NCI-H2029 (cell line): ENCODE results near the gene CHRNB1.
A peak's percentile ranks its signal among the peaks of the same experiment; 100 is the strongest.

Experiments
- DNase-seq: peaks from one replicate; lab custom pipeline; 2025; lab: John Stamatoyannopoulos, UW

The CHRNB1 gene

DNA sequence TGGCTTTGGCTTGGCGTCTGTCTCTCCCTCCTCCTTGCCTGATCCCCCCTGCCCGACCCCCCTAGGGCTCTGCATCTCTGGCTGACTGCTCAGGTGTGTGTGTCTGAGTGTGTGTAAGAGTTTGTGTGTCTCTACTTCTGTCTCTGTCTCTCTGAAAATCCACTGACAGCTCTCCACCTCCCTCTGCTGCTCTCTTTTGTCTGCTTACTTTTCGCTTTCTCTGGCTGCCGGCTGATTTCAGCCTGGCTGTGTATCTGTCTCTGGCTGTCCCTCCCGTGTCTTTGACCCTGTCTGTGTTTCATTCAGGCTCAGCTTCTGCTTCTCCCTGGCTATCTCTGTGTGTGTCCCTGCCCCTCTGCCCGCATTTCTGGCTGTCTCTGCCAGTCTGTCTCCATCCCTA, 28.5 kb upstream of the CHRNB1 start:
- no peak for DNase-seq

DNA sequence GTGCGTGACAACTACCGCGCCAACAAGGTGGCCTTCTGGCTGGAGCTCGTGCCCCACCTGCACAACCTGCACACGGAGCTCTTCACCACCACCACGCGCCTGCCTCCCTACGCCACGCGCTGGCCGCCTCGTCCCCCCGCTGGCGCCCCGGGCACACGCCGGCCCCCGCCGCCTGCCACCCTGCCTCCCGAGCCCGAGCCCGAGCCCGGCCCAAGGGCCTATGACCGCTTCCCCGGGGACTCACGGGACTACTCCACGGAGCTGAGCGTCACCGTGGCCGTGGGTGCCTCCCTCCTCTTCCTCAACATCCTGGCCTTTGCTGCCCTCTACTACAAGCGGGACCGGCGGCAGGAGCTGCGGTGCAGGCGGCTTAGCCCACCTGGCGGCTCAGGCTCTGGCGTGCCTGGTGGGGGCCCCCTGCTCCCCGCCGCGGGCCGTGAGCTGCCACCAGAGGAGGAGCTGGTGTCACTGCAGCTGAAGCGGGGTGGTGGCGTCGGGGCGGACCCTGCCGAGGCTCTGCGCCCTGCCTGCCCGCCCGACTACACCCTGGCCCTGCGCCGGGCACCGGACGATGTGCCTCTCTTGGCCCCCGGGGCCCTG, 27.7 kb upstream of the CHRNB1 start:
- DNase-seq = no peak

DNA sequence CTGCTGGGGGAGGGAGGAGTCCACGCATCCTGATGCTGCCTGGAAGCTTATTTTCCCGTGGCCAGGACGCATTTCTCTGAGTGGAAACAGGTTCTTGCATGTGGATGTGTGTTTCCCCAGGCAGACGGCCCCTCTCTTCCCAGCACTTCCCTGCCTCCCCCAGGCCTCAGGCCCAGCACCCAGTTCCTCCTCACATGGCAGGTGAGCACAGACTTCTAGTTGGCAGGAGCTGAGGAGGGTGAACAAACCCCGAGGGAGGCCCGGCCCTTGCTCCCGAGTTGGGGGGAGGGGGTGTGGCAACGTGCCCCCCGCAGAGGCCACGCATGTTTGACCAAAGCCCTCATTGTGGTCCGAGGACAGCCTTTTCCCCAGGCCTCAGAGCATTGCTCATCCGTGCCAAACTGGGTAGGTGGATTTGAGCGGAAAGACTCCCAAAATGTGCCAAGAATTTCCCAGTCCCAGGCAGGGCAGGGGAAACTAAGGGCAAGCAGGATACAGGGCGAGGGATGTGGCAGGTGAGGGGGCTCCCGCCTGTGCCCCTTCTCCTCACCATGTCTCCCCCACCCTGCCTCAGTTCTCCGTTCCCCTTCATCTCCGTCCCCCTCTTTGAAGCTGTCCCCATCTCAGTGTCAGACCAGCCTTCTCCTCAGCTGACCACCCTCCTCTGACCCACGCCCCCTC, 26.2 kb upstream of the CHRNB1 start:
- no peak for DNase-seq

DNA sequence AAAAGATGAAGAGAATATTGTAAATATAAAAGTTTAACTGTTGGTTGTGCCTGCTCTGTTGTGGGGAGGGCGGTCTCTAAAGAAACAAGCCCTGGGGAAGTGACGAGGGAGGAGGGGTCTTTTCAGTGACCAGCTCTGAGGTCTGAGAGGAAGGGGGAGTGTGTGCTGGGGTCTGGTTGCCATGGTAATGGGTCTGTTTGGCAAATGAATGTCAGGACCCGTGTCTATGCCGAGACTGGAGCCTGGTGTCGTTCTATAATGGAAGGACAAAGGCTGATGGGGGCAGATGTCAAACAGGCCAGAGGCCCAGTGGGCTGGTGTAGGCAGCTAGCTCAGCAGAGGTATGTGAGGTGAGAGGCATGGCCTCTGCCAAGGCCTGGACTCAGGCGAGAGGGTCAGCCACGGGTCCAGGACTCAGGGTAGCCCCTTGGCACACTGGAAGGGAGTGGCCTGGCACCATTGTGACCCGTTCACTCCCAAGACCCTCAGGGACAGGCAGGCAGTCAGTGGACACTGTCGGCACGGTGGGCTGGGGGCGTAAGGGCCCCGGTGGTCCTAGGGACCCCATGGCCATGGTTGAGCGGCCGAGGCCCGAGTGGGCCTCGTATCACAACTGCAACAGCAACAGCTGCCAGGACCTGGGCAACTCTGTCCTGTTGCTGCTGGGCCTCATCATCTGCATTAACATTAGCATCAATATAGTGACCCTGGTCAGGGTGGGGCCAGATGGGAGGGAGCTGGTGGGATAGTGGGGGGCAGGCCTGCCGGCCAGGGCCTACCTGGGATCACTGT, 24.8 kb upstream of the CHRNB1 start, which contains the start of gene SPEM1:
SPEM1 (plus strand) TSS at position 506 of the 792 bp plus-strand sequence; CDS start at position 567, 61 bp downstream.
- no peak for DNase-seq

DNA sequence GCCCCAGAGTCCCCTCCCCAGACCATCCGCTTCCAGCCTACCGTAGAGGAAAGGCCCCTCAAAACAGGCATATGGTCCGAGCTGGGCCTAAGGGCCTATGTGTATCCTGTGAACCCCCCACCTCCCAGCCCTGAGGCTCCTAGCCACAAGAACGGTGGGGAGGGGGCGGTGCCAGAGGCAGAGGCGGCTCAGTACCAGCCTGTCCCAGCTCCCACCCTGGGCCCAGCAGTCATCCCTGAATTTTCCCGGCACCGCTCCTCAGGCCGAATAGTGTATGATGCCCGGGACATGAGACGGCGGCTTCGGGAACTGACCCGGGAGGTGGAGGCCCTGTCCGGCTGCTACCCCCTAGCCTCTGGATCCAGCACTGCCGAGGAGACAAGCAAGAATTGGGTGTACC, 23.7 kb upstream of the CHRNB1 start:
- no peak for DNase-seq

DNA sequence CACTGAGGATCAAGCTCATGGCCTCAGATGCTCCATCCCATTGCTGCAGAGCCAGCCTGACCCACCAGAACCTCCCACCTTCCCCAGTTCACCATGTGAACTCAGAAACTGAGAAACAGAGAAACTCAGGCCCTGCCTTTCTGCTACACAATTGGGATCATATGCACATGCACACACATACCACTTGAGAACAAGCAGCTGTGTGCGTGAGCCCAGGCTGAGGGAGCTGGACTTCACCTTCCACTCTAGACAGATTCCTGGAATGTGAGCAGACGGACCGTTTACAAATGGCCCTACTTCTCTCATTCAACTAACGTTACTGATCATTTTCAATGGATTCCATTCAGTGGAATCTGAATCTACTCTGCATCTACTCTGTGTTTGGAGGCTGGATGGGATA, 21.2 kb upstream of the CHRNB1 start:
- no peak for DNase-seq

DNA sequence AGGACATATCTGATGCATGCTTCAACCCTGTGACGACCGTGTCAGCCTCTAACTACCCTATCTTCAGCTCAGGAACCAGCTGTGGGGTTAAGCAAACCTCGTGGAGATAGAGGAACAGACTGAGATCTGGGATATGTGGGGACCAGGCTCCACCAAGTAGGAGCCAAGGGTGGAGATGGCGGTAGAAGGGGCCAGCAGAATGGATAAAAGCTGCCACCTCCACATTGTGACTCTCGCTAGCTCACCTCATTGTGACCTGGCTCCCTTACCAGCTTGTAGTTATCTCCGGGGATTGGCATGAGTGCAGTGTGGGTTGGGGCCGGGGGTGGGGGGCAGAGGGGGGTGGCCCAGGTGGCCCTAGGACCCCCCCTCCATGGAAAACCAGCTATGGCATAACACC, 19.5 kb upstream of the CHRNB1 start, which contains the start of gene SPEM2:
SPEM2 (plus strand) TSS at position 301 of the 400 bp plus-strand sequence; CDS start at position 374, 73 bp downstream.
- no peak for DNase-seq

DNA sequence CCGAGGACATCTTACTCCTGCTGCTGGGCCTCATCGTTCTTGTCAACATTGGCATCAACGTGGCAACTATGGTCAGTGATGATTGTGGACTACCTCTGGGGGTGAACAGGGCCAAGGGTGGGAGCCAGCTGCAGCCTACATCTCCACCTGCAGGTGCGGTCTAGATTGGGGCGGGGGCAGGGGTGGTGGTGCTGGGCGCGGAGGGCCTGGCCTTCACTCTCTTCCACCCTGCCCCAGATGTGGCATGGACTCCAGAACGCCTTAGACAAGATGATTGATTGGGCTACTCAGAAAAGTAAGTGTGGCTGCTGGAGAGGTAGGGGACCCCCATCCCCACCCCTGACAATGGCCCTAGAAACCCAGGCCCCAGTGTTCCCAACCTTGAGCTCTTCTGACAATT, 19.1 kb upstream of the CHRNB1 start:
- DNase-seq = no peak

DNA sequence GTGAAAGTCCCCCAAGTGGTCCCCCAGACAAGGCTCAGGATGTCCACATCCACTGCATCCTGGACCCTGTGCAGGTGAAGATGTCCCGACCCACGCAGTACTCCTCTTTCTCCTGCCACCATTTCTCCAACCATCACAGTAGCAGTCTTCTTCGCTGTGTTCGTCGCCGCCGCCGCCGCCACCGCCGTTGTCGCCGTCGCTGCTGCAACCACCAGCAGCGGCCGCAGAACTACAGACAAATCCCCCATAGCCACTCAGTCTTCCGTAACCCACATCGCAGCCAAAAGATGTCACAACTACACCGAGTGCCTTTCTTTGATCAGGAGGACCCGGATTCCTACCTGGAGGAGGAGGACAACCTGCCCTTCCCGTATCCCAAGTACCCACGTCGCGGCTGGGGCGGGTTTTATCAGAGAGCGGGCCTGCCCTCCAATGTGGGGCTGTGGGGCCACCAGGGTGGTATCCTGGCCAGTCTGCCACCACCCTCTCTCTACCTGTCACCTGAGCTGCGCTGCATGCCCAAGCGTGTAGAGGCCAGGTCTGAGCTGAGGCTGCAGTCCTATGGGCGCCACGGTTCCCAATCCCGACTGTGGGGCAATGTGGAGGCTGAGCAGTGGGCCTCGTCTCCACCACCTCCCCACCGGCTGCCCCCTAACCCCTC, 18.5 kb upstream of the CHRNB1 start:
- no peak for DNase-seq

DNA sequence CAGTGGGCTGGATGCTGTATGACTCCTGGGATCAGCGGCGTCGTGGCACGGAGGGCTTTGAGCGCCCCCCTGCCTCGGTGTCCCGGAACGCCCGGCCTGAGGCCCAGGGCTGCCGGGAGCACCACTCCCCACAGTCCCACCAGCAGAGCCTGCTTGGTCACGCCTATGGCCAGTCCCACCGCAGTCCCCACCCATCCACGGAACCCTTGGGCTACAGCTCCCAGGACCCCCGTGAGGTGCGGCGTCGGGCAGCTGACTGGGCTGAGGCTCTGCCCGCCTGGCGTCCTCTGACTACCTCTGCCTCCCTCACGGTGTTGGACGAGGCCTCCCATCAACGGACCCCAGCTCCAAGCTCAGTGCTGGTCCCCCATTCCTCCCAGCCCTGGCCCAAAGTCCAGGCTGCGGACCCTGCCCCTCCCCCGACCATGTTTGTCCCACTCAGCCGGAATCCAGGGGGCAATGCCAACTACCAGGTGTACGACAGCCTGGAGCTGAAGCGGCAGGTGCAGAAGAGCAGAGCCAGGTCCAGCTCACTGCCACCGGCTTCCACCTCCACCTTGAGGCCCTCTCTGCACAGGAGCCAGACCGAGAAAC, 17.9 kb upstream of the CHRNB1 start:
- DNase-seq = no peak

DNA sequence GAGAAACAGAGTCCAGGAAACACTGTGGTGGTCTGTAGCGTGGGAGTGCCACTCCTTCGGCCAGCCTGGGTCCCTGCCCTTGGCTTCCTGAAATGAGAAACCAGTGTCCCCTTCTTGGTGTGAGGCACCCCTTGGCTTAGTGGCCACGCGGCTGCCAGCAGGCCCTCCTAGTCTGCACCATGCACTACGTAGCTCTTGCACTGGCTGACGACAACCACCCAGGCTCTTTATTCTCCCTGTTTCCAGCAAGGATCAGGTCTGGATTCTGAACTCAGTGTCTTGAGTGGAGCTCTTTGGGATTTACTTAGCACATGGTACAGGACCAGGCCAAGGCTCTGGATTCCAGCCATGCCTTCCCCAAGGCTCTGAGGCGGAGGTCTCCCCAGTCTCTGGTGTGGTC, 17.3 kb upstream of the CHRNB1 start:
- no peak for DNase-seq

DNA sequence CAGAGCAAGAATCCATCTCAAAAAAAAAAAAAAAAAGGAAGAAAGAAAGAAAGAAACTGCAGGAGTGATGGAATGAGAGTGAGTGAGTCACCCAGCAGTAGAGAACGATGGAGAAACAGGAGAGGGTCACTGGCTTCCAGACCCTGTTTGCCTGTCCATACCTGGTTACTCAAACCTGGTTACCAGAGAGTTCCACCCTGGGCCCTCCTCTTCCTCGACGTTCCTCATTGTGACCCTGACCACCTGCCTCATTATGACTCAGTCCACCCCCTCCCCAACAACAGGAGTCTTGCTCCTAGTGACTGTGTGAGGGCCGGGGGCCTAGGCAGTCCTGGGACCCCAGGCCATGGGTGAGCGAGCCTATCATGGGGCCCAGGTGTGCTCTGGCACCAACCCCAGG, 16.3 kb upstream of the CHRNB1 start, which contains the start of gene SPEM3:
SPEM3 (plus strand) TSS at position 301 of the 400 bp plus-strand sequence; CDS start at position 347, 46 bp downstream.
- DNase-seq = no peak

DNA sequence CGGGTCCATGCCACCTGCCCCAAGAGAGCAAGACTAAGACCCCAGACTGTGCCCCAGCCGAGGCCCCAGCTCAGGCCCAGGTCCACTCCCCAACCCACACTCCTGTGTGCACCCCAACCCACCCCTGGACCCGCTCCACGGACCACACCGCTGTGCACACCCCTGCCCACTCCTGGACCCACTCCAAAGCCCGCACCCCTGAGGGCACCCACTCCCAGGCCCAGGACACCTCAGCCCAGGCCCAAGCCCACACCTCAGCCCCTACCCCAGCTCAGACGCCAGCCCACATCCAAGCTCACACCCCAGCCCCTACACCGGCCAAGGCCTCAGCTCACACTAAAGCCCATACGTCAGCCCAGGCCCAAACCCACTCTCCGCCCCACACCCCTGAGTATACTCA, 15.1 kb upstream of the CHRNB1 start:
- no peak for DNase-seq

DNA sequence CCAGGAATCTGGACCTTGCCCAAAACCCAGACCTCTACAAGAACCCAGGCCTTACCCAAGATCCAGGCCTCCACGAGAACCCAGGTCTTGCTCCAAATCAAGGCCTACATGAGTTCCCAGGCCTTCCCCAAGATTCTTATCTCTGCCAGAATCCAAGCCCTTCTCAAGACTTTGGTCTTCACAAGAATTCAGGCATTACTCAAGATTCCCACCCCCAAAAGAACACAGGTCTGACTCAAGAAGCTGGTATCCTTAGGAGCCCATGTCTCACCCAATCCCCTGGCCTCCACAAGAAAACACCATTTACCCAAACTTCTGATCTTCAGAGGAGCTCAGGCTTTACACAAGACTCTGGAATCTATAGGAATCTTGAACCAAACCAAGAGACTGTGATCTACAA, 13.6 kb upstream of the CHRNB1 start:
- no peak for DNase-seq

DNA sequence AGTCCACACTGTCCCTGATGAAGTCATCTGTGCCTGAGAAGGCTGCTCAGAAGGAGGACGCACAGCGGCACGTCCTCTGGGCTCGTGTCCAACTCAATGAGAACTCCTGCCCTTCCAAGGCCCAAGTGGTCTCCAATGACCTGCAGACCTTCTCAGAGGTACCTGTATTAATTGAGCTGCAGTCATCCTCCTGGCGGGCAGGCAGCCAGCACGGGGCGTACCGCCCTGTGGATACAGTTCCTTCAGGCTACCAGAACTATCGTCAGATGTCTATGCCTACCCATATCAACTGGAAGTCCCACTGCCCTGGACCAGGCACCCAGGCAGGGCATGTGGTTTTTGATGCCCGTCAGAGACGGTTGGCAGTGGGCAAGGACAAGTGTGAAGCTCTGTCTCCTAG, 12.6 kb upstream of the CHRNB1 start:
- DNase-seq = no peak

DNA sequence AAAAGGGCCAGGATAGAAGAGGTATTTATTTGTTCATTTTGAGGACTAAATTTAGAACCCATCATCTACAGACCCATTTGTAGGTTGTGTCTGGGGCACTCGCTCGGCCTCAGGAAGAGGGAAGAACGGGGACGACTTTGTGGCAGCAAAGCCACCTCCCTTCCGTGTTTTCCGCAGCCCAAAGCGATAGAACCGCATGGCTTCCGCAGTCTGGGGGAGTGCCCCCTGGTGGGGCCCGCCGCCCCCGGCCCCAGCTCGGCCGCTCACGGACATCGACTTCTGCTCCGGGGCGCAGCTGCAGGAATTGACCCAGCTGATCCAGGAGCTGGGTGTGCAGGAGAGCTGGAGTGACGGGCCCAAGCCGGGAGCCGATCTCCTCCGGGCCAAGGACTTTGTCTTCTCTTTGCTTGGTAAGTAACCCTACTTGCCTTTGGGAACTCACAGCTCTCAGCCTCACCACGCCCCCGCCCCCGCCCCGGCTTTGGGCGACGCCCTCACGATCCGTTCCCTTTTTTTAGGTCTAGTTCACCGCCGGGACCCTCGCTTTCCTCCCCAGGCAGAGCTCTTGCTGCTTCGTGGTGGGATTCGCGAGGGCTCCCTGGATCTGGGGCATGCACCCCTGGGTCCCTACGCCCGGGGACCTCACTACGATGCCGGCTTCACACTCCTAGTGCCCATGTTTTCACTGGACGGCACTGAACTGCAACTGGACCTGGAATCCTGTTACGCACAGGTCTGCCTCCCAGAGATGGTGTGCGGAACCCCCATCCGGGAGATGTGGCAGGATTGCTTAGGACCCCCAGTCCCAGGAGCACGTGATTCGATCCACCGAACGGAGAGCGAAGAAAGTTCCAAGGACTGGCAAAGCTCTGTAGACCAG, 8.9 kb upstream of the CHRNB1 start:
- no peak for DNase-seq

DNA sequence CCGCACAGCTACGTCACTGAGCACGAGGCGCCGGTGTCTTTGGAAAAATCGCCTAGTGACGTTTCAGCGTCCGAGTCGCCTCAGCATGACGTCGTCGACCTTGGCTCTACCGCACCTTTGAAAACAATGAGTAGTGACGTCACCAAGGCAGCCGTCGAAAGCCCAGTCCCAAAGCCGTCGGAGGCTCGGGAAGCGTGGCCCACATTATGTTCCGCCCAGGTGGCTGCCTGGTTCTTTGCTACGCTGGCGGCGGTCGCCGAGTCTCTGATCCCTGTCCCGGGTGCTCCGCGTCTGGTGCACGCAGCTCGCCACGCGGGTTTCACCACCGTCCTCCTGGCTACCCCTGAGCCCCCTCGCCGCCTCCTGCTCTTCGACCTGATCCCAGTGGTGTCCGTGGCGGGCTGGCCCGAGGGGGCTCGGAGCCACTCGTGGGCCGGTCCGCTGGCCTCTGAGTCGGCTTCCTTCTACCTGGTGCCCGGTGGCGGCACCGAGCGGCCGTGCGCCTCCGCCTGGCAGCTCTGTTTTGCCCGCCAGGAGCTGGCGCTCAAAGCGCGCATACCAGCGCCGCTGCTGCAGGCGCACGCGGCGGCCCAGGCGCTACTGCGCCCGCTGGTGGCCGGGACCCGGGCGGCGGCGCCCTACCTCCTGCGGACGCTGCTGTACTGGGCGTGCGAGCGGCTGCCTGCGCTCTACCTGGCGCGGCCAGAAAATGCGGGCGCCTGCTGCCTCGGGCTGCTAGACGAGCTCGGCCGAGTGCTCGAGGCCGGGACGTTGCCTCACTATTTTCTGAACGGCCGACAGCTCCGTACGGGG, 8.1 kb upstream of the CHRNB1 start:
- peak; percentile 60 for DNase-seq

DNA sequence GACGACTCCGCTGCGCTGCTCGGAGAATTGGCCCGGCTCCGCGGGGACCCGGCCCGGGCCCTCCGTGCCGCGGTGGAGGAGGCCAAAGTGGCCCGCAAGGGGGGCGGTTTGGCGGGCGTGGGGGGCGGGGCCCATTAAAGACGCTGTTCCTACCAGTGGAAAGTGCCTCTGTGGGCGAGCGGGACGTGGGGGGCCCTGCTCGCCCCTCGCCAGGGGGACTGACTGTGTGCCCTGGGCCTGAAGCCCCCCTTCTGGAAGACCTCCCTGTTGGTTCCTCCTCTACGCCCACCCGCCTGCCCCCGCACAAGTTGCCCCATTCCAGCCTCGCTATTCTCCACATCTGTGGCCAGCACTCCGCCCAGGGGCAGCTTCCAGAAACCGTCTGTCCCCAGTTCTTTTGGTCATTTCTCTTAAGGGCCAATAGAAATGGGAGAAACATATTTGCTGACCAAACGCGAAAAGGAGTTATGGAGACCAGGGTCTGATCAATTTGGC, 7.4 kb upstream of the CHRNB1 start:
- DNase-seq = no peak

DNA sequence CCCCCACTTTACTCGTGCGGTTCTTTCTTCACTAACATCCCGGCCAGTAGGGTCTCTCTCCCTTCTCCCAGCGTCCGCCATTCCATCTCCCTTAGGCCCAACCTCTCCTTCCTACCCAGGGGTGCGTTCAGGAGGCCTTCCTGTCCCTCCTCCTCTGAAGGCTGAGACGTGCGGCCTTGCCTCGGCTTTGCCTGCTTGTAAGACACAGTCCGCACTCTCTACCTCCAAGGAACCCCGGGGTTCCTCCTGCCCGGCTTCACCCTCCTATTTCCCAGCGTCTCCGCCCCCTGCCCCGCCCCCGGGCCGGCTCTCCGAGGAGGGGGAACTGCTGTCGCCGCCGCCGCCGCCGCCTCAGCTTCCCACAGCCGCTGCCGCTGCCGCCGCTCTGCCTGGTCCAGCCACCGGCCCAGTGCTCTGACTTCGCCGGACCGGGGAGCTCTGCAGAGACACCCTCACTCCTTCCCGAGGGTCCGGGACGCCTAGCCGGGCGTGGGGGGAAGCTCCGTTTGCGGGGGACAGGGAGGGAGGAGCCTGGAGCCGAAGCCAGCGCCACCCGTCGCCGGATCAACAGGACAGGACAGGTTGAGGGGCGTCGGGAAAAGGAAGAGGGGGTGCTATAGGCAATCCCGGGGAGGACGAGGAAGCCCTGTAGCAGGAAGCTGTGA, 6.8 kb upstream of the CHRNB1 start:
- no peak for DNase-seq
